ENCODE results near the gene ABL1. TPM values are rescaled to one million over a fixed set of nuclear protein-coding genes. Genes with fewer than 3 reads are reported as not detected.

The ABL1 gene
- total and polyA plus RNA-seq, 7 donors, result 24.5 to 127 (median 69.6) TPM

DNA sequence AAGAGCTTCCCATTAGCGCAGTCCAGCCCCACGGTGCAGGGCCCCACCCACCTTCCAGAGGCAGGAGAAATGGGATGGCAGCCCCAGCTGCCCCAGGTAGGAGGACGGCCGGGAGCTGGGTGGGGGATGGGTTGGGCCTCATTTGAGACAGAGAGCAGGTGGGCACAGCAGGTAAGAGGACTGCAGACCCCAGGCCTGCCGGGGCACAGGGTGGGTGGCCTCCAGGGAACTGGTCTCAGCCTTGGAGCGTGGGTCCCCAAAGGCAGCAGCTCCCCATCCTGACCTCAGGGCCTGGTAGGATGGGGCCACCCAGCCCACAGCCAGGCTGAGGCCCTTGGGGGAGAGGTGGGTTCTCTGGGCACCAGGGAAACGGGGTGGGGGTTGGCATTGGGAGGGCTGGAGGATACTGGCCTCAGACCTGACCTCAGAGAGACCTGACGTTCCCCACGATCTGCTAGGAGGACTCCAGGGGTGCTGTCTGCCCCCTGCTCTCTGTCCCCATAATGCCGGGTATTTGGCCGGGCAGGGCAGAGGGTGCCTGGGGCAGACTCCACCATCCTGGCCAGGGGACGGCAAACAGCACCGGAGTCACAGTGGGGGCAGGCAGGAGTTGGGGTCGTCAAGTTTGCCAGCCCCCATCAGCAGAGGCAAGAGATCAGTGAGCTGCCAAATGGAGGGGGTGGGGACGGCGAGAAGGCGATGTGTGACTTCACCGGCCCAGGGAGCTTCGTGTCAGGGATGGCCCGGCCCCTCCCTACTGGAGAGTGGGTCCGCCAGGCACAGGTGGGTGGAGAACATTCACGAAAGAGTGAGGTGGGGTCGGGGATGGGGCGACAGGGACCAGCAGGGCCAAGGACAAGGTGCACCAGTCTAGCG lies 68.4 kb downstream of the ABL1 start:
- H3K27me3 ChIP-seq, result peaks cover 0 to 50% (median 33%) of the 10 kb centered on the region in 3 donors
- no peaks in the 10 kb centered on the region for H3K9me3 ChIP-seq
- no peak overlapping the region for H3K4me3 ChIP-seq
- DNase-seq, result no peak
- intact Hi-C loops (cut with DNase I), result no loop called here
- H3K27ac ChIP-seq, result no peak overlapping the region
- WGBS, 2 donors, result 80 to 85% methylated on average over 25 of the region's 25 CpGs
- no peaks in the 10 kb centered on the region for H3K4me1 ChIP-seq
- H3K36me3 ChIP-seq, result no peaks in the 10 kb centered on the region
- TF ChIP-seq POLR2A (IDR thresholded peaks at IDR 0.05) (no peak), POLR2AphosphoS5 (IDR thresholded peaks at IDR 0.05) (no peak), CTCF (IDR thresholded peaks at IDR 0.05) (no peak), EP300 (IDR thresholded peaks at IDR 0.05) (no peak)

- TF ChIP-seq EP300 (IDR thresholded peaks at IDR 0.05) (no peak), POLR2A (IDR thresholded peaks at IDR 0.05) (no peak), POLR2AphosphoS5 (IDR thresholded peaks at IDR 0.05) (no peak), CTCF (IDR thresholded peaks at IDR 0.05) (no peak)
- Histone ChIP-seq H3K27ac (no peak overlapping the region), H3K9me3 (no peaks in the 10 kb centered on the region), H3K36me3 (no peaks in the 10 kb centered on the region), H3K27me3 (peaks cover 0 to 45% (median 30%) of the 10 kb centered on the region in 3 donors), H3K4me3 (no peak overlapping the region), H3K4me1 (no peaks in the 10 kb centered on the region)
- DNase-seq, result no peak
- 90 to 91% methylated on average over 48 of the region's 48 CpGs for WGBS, 2 donors
- intact Hi-C loops (cut with DNase I), result no loop called here
Measured at GRCh38 chr9:130904070-130905044, 69.3 kb downstream of the ABL1 start.

DNA sequence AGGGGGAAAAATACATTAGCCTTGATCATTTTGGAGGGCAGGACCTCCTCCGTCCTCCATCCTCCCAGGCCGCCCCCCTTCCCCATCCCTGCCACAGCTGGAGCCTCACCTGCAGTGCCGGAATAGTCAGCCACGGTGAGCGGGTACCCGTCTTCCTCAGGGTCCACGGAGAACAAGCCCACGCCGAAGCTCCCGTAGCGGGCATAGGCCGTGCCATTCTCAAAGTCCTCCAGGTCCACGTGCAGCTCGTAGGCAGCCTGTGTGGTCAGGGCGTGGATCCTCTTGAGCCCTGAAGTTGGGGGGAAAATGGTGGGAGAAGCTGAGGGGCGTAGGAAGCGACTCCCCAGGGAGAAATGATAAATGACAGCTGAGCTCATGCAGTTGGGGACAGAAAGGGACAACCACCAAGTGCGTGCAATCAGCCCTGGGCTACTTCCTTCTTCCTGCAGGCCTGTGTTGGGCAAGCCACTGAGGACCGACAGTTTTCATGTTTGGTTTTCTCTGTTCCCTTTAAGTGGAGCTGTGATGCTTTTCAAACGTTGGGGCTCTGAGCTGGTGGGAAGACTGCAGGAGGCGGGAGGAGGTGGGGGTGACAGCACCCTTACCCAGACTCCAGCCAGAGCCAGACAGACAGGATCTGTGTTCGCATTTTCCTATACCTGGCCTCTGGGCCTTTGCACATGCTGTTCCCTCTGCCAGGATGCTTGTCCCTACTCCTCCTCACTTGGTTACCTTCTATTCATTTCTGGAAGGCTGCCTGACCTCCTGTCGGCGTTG lies 70.3 kb downstream of the ABL1 start:
- 90 to 94% methylated on average over 24 of the region's 24 CpGs for WGBS, 2 donors
- intact Hi-C loops (cut with DNase I), result no loop called here

More for the DNA sequence above, 70.3 kb downstream of the ABL1 start:
- Histone ChIP-seq H3K9me3 (no peaks in the 10 kb centered on the region), H3K4me3 (no peak overlapping the region), H3K36me3 (no peaks in the 10 kb centered on the region), H3K27ac (no peak overlapping the region), H3K27me3 (peaks cover 0 to 35% (median 26%) of the 10 kb centered on the region in 3 donors), H3K4me1 (no peaks in the 10 kb centered on the region)
- DNase-seq, result no peak
- TF ChIP-seq CTCF (IDR thresholded peaks at IDR 0.05), result no peak
- TF ChIP-seq POLR2A (IDR thresholded peaks at IDR 0.05), result no peak
- no peak for TF ChIP-seq EP300 (IDR thresholded peaks at IDR 0.05)
- no peak for TF ChIP-seq POLR2AphosphoS5 (IDR thresholded peaks at IDR 0.05)

Measured in sigmoid colon (tissue), 7 donors.